Endometrial microvascular endothelial cells (primary cell): ENCODE results near the gene MBP. TPM values are rescaled to one million over a fixed set of nuclear protein-coding genes. Genes with fewer than 3 reads are reported as not detected.

ENCODE experiments used
- in situ Hi-C: cut with HindIII; loops from 2 replicates; pipeline ENCODE4 v1.10.0; 2017; ENCODE audit warnings: low sequenced_read_pairs, low pct_unique_long_range_greater_than_20kb; ENCODE audit errors: inconsistent ontology term
- total RNA-seq: library from RNA; depleted of rRNA; stranded (reverse); fragments of >200 nt; gene quantifications from one replicate; pipeline ENCODE4 v1.2.3, GENCODE V29; 2015; ENCODE audit errors: inconsistent ontology term

Gene MBP
- total RNA-seq, 1 donor from 2014 or later = 8.5 TPM

- in situ Hi-C loops = no loop called here
These were observed 123.8 kb downstream of the MBP start for GRCh38 chr18:77008576-77009315.

GRCh38 chr18:77008006-77008405 is 124.6 kb downstream of the MBP start:
- in situ Hi-C loops = no loop called here

GRCh38 chr18:77007251-77007650 is 125.3 kb downstream of the MBP start:
- in situ Hi-C loops = no loop called here

- in situ Hi-C loops = no loop called here
These were observed 126.0 kb downstream of the MBP start for GRCh38 chr18:77006305-77007175.

- in situ Hi-C loops = no loop called here
These were observed 126.9 kb downstream of the MBP start for GRCh38 chr18:77005651-77006195.

- in situ Hi-C loops = no loop called here
These were observed 127.8 kb downstream of the MBP start for GRCh38 chr18:77004555-77005380.

- in situ Hi-C loops = no loop called here
These were observed 129.3 kb downstream of the MBP start for GRCh38 chr18:77003316-77003715.

GRCh38 chr18:77002496-77002895 is 130.1 kb downstream of the MBP start:
- in situ Hi-C loops = no loop called here

GRCh38 chr18:77001979-77002378 is 130.6 kb downstream of the MBP start:
- in situ Hi-C loops = no loop called here

GRCh38 chr18:77001041-77001440 is 131.5 kb downstream of the MBP start:
- in situ Hi-C loops = no loop called here

- in situ Hi-C loops = no loop called here
These were observed 132.1 kb downstream of the MBP start for GRCh38 chr18:77000527-77000926.

GRCh38 chr18:76999077-76999476 is 133.5 kb downstream of the MBP start:
- in situ Hi-C loops = no loop called here

GRCh38 chr18:76997951-76998808 is 134.4 kb downstream of the MBP start:
- in situ Hi-C loops = no loop called here

- in situ Hi-C loops = no loop called here
These were observed 136.2 kb downstream of the MBP start for GRCh38 chr18:76996429-76996828.

- in situ Hi-C loops = no loop called here
These were observed 136.7 kb downstream of the MBP start for GRCh38 chr18:76995896-76996295.

GRCh38 chr18:76994086-76994654 is 138.4 kb downstream of the MBP start:
- in situ Hi-C loops = no loop called here

- in situ Hi-C loops = no loop called here
These were observed 139.0 kb downstream of the MBP start for GRCh38 chr18:76993573-76993972.

- in situ Hi-C loops = no loop called here
These were observed 139.5 kb downstream of the MBP start for GRCh38 chr18:76993085-76993382.
